K562 (cell line): ENCODE measurements around the gene STX11. TPM values are rescaled to one million over a fixed set of nuclear protein-coding genes. Genes with fewer than 3 reads are reported as not detected.

Experiments used
- ATAC-seq: fragments of 200-7000 bp; cut with Tn5 transposase; 3 replicates; pipeline ENCODE4 v1.9.1; 2020; ENCODE audit warnings: moderate library complexity
- BruUV-seq: library from RNA; stranded (reverse); fragments of 400-500 nt; replicated peaks from 2 replicates; lab custom pipeline; 2021; lab: Mats Ljungman, UMichigan
- CTCF ChIA-PET: fragments of 300-600 bp; formaldehyde crosslinking; extraction: SDS; loops from one replicate; lab custom pipeline; 2021; ENCODE audit warnings: low intra/inter-chr PET ratio; lab: Yijun Ruan, JAX
- POLR2A ChIA-PET: fragments of 300-600, 350-650 bp; sonication (Branson Sonifier 250); formaldehyde crosslinking; extraction: SDS; loops from one replicate; lab custom pipeline; 2021; ENCODE audit warnings: antibody characterized with exemption, inconsistent platforms; lab: Yijun Ruan, JAX
- DNase-seq, 4 experiments: peaks; one replicate each; pipeline versions ENCODE4 v3.0.0 to v3.0.0-alpha.2; 2011 to 2018; ENCODE audit warnings: low spot score in 3 of 4, mixed read lengths in 3 of 4; ENCODE audit errors: extremely low read depth in 1 of 4
- FAIRE-seq: peaks from 2 replicates; lab custom pipeline; 2011; peaks lifted over from hg19 to GRCh38; lab: Jason Lieb, UNC
- H2AFZ ChIP-seq: 2 replicates; pipeline ENCODE4 v1.6.0; 2011; ENCODE audit warnings: low read depth, low read length, control low read depth, inconsistent platforms
- H3K27ac ChIP-seq: fragments of 200-600 bp; 3 replicates; pipeline ENCODE4 v1.8.0; 2011; ENCODE audit warnings: low read depth, mild to moderate bottlenecking, control low read depth, inconsistent platforms, low read length, moderate library complexity, mixed read lengths; ENCODE audit errors: extremely low read depth
- H3K27me3 ChIP-seq, 2 experiments: fragments of 300-600 bp in 1 of 2; 2 replicates in 1 of 2; 3 replicates in 1 of 2; pipeline versions ENCODE4 v1.6.0 to v1.8.0; 2011; ENCODE audit warnings: inconsistent platforms in 2 of 2, low read length in 2 of 2, mild to moderate bottlenecking in 1 of 2, mixed read lengths in 1 of 2, moderate library complexity in 1 of 2; ENCODE audit not compliant: control insufficient read depth in 2 of 2, insufficient read depth in 2 of 2
- H3K36me3 ChIP-seq: fragments of 300-600 bp; 3 replicates; pipeline ENCODE4 v1.8.0; 2011; ENCODE audit warnings: mild to moderate bottlenecking, low read length, inconsistent platforms; ENCODE audit not compliant: control insufficient read depth, insufficient read depth
- H3K4me1 ChIP-seq, 2 experiments: fragments of 200-600 bp in 1 of 2; replicated peaks in 1 of 2; 2 replicates in 1 of 2; 3 replicates in 1 of 2; pipeline versions ENCODE4 v1.5.1 to v1.8.0; 2011; ENCODE audit warnings: inconsistent platforms in 2 of 2, low read length in 2 of 2, mild to moderate bottlenecking in 1 of 2, mixed read lengths in 1 of 2, moderate library complexity in 1 of 2; ENCODE audit not compliant: control insufficient read depth in 2 of 2, insufficient read depth in 2 of 2
- H3K4me2 ChIP-seq: 2 replicates; pipeline ENCODE4 v1.6.1; 2011; ENCODE audit warnings: low read length, control low read depth, inconsistent platforms, mixed read lengths; ENCODE audit not compliant: insufficient read depth
- H3K4me3 ChIP-seq: fragments of 200-600 bp; sonication (generic), shearing (Covaris generic); 2 replicates; pipeline ENCODE4 v1.5.1; 2016; ENCODE audit warnings: control low read depth, inconsistent platforms
- H3K79me2 ChIP-seq: fragments of 200-600 bp; 3 replicates; pipeline ENCODE4 v1.8.0; 2011; ENCODE audit warnings: low read length, inconsistent platforms; ENCODE audit not compliant: control insufficient read depth, insufficient read depth
- H3K9ac ChIP-seq, 2 experiments: 2 replicates each; pipeline versions ENCODE4 v1.6.0 to v1.6.1; 2011; ENCODE audit warnings: low read depth in 2 of 2, low read length in 2 of 2, control low read depth in 1 of 2, inconsistent platforms in 1 of 2, mild to moderate bottlenecking in 1 of 2, mixed read lengths in 1 of 2; ENCODE audit not compliant: insufficient read depth in 1 of 2
- H3K9me1 ChIP-seq: one replicate; pipeline ENCODE4 v1.6.0; 2011; ENCODE audit warnings: inconsistent platforms, mild to moderate bottlenecking, low read length, moderate library complexity; ENCODE audit not compliant: control insufficient read depth, insufficient read depth
- H3K9me3 ChIP-seq: replicated peaks from 2 replicates; pipeline ENCODE4 v1.5.1; 2011; ENCODE audit warnings: low read depth, low read length, inconsistent platforms; ENCODE audit not compliant: control insufficient read depth, insufficient read depth
- H4K20me1 ChIP-seq: replicated peaks from 2 replicates; pipeline ENCODE4 v1.6.1; 2011; ENCODE audit warnings: low read length, inconsistent platforms, mixed read lengths; ENCODE audit not compliant: control insufficient read depth, insufficient read depth
- ETV6 ChIP-seq, 3 experiments: fragments of 150-350 bp in 1 of 3; sonication (generic) in 1 of 3; formaldehyde crosslinking in 1 of 3; IDR thresholded peaks; 2 replicates each; pipeline versions ENCODE4 v1.6.1 to v1.8.0; 2014 to 2022; ENCODE audit warnings: borderline replicate concordance in 2 of 3, low read depth in 2 of 3, antibody characterized with exemption in 1 of 3, low read length in 1 of 3, mild to moderate bottlenecking in 1 of 3, missing genetic modification reagents in 1 of 3
- HNRNPL ChIP-seq: fragments of 200-400 bp; formaldehyde crosslinking; IDR thresholded peaks from 2 replicates; pipeline ENCODE4 v1.6.1; 2017; ENCODE audit warnings: low read depth, mild to moderate bottlenecking, low read length
- NEUROD1 ChIP-seq: fragments of 150-350 bp; IDR thresholded peaks from 2 replicates; pipeline ENCODE4 v1.6.1; 2014; ENCODE audit warnings: borderline replicate concordance, low read length, low read depth; ENCODE audit not compliant: partially characterized antibody
- RUNX1 ChIP-seq: sonication (generic); IDR thresholded peaks from 2 replicates; pipeline ENCODE4 v1.6.1; 2016; ENCODE audit warnings: antibody characterized with exemption, low read depth
- XRCC4 ChIP-seq: IDR thresholded peaks from one replicate; pipeline ENCODE4 v1.6.1; 2011; ENCODE audit not compliant: insufficient read depth, insufficient read length; ENCODE audit errors: extremely low read depth
- ZNF668 ChIP-seq: fragments of 250-450 bp; sonication (Bioruptor Pico); IDR thresholded peaks from 2 replicates; pipeline ENCODE4 v1.8.0; 2022; ENCODE audit warnings: mild to moderate bottlenecking, inconsistent platforms
- WGBS: fragments of 100-300 bp; shearing (Covaris generic); methylation state at CpG from one replicate; pipeline ENCODE4 v1.1.6; 2016; ENCODE audit warnings: low coverage, mixed read lengths; ENCODE audit not compliant: insufficient coverage; ENCODE audit errors: missing lambda C conversion rate; 5-methylcytosine and 5-hydroxymethylcytosine counted together
- in situ Hi-C: fragments of 300-500 bp; cut with MboI; formaldehyde crosslinking; loops from 4 replicates; pipeline ENCODE4 v1.15.0; 2018; ENCODE audit warnings: inconsistent platforms, mixed read lengths
- intact Hi-C: fragments of 100-400 bp; cut with micrococcal nuclease; formaldehyde crosslinking; loops from 2 replicates; pipeline ENCODE4 v1.14.2; 2022
- polyA plus RNA-seq, 8 experiments: library from polyadenylated mRNA; depleted of rRNA in 4 of 8; stranded (reverse) in 5 of 8; unstranded in 3 of 8; fragments of >200 nt; fragmentation: Nextera tagmentation in 2 of 8; fragmentation: Illumina TruSeq in 1 of 8; extraction: Ambion mirVana in 2 of 8; extraction: Trizol in 1 of 8; gene quantifications; 2 replicates each; pipeline versions ENCODE4 v1.2.1 to v1.2.3, GENCODE V29; 2011 to 2014; ENCODE audit warnings: inconsistent platforms in 1 of 8, missing spikeins in 1 of 8
- total RNA-seq, 7 experiments: library from RNA; depleted of rRNA in 6 of 7; stranded (reverse); fragments of >200 nt in 6 of 7; fragmentation: Illumina TruSeq in 2 of 7; extraction: Trizol in 2 of 7; gene quantifications; 2 replicates each; pipeline versions ENCODE4 v1.2.1 to v1.2.3, GENCODE V29; 2011 to 2021; ENCODE audit warnings: low replicate concordance in 1 of 7
- TF ChIP-seq, protein P1 (sequence below): fragments of 450-650 bp; IDR thresholded peaks from 2 replicates; pipeline ENCODE4 v1.6.1; 2017; ENCODE audit warnings: mild to moderate bottlenecking, moderate library complexity
- TF ChIP-seq, protein P2 (sequence below), 2 experiments: fragments of 450-650 bp in 1 of 2; sonication (generic) in 1 of 2; formaldehyde crosslinking in 1 of 2; IDR thresholded peaks; 2 replicates each; pipeline versions ENCODE4 v1.7.1 to v1.9.0; 2016 to 2022; ENCODE audit warnings: inconsistent platforms in 1 of 2, mild to moderate bottlenecking in 1 of 2, missing genetic modification reagents in 1 of 2

The STX11 gene
- total and polyA plus RNA-seq, 9 of the 15 experiments (the other 6 are each of a cell fraction or from before 2014, with no cell fraction given) = 0.06 to 0.73 (median 0.40) TPM

DNA sequence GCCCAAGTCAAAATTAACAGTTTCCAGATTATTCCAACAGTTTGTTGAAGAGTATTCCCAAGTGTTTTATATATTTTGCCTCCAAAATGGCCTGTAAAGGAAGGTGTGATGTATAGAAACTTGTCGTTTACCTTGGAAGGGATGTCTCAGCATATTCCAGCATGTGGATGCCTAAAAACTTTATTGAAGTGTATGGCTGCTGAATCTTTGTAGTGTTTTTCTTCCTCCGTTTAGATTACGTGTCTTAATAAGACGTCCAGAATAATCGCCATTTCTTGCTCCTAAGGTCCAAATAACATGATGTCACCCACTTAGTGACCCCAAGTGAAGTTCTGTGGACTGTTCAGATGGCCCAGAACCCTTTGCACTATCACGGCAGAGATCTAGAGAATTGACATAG is 37.0 kb upstream of the STX11 start:
- FAIRE-seq (no peak), DNase-seq (no peak), ATAC-seq (no peak)
- 16% methylated on average over 6 of the region's 6 CpGs for WGBS
- Histone ChIP-seq H3K9me1 (no peaks in the 10 kb centered on the region), H4K20me1 (no peaks in the 10 kb centered on the region), H3K36me3 (no peaks in the 10 kb centered on the region), H3K27me3 (peaks cover 2 to 5% of the 10 kb centered on the region in 2 experiments; a peak in 2 of 5 replicates), H3K9me3 (no peaks in the 10 kb centered on the region), H3K9ac (no peak overlapping the region), H3K4me1 (no peaks in the 10 kb centered on the region), H3K4me3 (no peak overlapping the region), H2AFZ (no peak overlapping the region), H3K27ac (no peak overlapping the region), H3K4me2 (no peak overlapping the region), H3K79me2 (no peaks in the 10 kb centered on the region)
- ChIA-PET POLR2A (no interaction called here), CTCF (no interaction called here)
- TF ChIP-seq, protein P1, sequence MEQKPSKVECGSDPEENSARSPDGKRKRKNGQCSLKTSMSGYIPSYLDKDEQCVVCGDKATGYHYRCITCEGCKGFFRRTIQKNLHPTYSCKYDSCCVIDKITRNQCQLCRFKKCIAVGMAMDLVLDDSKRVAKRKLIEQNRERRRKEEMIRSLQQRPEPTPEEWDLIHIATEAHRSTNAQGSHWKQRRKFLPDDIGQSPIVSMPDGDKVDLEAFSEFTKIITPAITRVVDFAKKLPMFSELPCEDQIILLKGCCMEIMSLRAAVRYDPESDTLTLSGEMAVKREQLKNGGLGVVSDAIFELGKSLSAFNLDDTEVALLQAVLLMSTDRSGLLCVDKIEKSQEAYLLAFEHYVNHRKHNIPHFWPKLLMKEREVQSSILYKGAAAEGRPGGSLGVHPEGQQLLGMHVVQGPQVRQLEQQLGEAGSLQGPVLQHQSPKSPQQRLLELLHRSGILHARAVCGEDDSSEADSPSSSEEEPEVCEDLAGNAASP = no peak
- TF ChIP-seq ETV6 (IDR thresholded peaks at IDR 0.05; ENCODE audit: borderline replicate concordance in 1 of 2, low read depth in 2 of 2, low read length in 1 of 2) = no peak
- no peak for TF ChIP-seq ETV6 (CRISPR knock-in tag; IDR thresholded peaks at IDR 0.05; ENCODE audit: borderline replicate concordance)
- no peak for TF ChIP-seq RUNX1
- no peak for TF ChIP-seq XRCC4
- TF ChIP-seq ZNF668 (CRISPR knock-in tag) = no peak
- TF ChIP-seq HNRNPL = no peak
- TF ChIP-seq NEUROD1 = no peak
- TF ChIP-seq, protein P2, sequence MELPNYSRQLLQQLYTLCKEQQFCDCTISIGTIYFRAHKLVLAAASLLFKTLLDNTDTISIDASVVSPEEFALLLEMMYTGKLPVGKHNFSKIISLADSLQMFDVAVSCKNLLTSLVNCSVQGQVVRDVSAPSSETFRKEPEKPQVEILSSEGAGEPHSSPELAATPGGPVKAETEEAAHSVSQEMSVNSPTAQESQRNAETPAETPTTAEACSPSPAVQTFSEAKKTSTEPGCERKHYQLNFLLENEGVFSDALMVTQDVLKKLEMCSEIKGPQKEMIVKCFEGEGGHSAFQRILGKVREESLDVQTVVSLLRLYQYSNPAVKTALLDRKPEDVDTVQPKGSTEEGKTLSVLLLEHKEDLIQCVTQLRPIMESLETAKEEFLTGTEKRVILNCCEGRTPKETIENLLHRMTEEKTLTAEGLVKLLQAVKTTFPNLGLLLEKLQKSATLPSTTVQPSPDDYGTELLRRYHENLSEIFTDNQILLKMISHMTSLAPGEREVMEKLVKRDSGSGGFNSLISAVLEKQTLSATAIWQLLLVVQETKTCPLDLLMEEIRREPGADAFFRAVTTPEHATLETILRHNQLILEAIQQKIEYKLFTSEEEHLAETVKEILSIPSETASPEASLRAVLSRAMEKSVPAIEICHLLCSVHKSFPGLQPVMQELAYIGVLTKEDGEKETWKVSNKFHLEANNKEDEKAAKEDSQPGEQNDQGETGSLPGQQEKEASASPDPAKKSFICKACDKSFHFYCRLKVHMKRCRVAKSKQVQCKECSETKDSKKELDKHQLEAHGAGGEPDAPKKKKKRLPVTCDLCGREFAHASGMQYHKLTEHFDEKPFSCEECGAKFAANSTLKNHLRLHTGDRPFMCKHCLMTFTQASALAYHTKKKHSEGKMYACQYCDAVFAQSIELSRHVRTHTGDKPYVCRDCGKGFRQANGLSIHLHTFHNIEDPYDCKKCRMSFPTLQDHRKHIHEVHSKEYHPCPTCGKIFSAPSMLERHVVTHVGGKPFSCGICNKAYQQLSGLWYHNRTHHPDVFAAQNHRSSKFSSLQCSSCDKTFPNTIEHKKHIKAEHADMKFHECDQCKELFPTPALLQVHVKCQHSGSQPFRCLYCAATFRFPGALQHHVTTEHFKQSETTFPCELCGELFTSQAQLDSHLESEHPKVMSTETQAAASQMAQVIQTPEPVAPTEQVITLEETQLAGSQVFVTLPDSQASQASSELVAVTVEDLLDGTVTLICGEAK (IDR thresholded peaks at IDR 0.05) = peak; percentile 64
- TF ChIP-seq, protein P2 (CRISPR knock-in tag; IDR thresholded peaks at IDR 0.05) = peak; percentile 51; the same call in 1 of the 2 replicates
- in situ Hi-C loops = no loop called here
- BruUV-seq = no TSS peak
- intact Hi-C loops = no loop called here
